ENCODE results near the gene FYN.

- TF ChIP-seq KLF10 (tag by site-specific recombination; IDR thresholded peaks at IDR 0.05) (no peak), CTCF (tag by site-specific recombination; IDR thresholded peaks at IDR 0.05) (no peak), ZNF174 (tag by site-specific recombination; IDR thresholded peaks at IDR 0.05) (no peak), ZBTB17 (tag by site-specific recombination; IDR thresholded peaks at IDR 0.05) (no peak), ZNF157 (tag by site-specific recombination; IDR thresholded peaks at IDR 0.05) (no peak), ZNF354C (tag by site-specific recombination; IDR thresholded peaks at IDR 0.05; ENCODE audit: borderline replicate concordance, low read depth) (no peak), ZNF366 (tag by site-specific recombination; conservative IDR thresholded peaks at IDR 0.05) (no peak)
Measured at GRCh38 chr6:111857674-111858337, 15.4 kb downstream of the FYN start.

Data from HEK293 (cell line).